GM19043 (cell line): ENCODE data around the gene NHSL2.

Source experiments
- ATAC-seq: cut with Tn5 transposase; IDR thresholded peaks from one replicate; pipeline ENCODE4 v1.9.1; 2021; ENCODE audit warnings: low read depth; ENCODE audit not compliant: unreplicated experiment

The NHSL2 gene

DNA sequence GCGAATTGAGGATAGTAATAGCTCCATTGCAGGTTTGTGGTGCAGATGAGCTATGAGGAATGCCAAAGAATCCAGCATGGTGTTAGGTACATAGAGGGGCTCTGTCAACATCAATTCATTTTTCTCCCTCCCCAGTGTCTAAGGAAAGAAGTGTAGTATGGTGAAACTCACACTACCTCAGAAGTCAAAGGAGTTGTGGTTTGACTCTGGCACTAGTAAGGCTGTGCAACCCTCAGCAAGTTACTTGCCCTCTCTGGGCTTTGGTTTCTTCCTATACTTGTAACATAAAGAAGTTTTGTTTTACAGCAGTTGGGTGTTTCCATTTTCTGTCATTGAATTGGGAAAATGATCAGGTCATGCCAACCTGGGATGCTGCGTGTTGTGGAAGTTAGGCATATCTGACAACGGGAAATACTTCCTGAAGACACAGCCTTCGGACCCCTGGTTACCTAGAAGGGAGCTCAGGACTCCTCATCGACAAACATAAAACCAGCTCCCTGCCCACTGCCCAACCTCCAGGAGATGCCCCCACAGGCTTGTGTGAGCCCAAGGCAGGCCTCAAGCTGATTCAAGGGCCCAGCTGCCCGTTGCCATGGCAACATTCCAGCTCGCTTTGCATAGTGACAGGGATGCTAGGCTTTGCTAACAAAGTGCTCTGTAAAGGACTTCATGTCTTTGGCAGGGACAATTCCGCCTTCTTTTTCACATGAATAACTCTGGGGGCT, 149.7 kb downstream of the NHSL2 start:
- ATAC-seq: no peak

DNA sequence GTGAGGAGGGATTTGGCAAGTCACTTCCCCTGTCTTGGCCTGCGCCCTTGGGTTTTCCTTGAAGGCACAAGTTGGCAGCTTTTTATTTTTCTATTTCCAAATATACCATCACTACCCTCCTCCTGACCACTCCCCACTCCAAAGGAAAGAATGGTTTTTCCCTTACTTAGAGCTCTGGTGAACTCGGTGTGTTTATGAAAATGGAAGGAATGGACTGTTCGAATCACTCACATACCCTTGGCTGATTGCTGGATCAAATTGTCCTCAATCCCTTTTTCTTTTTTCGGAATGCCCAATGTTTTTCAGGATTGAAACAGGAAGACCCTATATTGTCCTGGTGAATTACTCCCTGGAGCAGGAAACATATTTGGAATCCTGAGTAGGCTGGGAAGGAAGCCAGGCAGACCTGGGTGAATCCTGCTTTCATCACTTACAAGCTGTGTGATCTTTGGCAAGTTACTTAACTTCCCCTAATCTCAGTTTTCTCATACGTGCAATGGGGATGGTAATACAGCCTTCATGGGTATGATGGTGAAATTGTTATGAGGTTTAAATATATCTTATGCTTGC, 150.4 kb downstream of the NHSL2 start:
- ATAC-seq: no peak

DNA sequence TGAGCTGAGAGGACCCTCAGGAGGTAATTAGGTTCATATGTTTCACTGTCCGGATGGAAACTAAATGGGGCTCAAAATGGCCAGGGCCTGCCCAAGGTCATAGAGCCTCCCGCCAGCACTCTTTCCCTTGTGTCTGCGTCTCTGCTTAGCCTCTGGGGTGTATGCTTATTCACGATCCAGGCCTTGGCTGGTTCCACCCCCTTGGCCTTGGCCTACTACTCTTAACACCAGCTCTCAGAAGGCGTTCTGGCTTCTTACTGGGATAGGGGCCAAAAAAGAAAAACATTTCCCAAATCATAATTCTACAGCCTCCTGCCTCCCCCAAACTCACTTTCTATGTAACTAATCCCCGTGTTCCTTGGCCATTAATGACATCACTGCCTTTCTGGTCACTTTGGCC, 152.3 kb downstream of the NHSL2 start:
- ATAC-seq: no peak

DNA sequence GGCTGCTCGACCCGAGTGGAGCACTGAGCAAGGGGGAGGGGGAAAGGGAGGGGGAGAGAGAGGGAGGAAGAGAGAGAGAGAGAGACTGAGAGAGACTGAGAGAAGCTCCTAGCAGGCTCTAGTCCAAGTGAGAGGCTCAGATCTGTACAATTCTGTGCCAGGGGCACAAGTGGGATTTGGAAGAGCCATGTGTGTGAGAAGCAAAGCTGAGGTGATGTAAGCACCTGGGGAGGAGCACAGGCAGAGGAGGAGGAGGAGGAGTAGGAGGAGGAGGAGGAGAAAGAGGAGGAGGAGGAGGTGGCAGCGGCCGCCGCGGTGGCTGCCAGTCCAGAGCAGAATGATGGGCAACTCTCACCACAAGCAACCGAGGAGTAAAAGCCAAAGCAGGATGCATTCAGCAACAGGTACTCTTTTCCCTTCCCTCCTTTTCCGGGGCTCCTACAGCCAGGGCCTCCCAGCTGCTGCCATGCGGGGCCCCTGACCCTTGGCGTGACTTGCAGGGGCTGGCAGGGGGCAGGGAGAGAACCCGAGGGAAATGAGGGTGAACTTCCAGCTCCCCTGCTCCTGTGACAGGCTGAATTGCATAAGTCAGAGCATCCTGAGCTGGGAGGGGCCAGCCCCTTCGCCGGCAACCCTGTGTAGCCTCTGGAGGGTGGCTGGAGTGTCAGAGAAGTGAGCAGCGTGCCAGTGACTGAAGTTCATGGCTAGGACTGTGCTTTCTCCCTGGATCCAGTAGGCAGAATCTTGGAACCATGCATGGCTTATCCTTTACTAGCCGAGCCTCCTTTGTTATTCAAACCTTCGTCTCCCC, 158.9 kb downstream of the NHSL2 start:
- ATAC-seq: no peak

DNA sequence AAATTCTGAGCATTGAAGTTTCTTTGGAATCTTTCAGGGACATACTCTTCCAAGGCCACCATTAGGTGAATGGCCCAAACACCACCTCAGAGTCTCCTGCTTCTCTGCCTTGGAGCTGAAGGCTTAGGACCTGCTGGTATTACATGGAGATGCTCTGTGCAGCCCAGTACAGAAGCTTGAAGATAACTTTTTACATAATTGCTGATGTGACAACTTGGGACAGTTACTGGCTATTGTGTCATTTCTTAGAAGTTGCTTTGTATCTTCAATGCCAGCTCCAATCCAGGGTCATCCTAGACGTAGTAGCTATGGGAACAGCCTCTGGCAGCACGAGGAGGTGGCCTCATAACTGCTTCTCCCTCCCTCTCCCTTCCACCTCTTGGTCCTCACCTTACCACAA, 160.6 kb downstream of the NHSL2 start:
- ATAC-seq: no peak

DNA sequence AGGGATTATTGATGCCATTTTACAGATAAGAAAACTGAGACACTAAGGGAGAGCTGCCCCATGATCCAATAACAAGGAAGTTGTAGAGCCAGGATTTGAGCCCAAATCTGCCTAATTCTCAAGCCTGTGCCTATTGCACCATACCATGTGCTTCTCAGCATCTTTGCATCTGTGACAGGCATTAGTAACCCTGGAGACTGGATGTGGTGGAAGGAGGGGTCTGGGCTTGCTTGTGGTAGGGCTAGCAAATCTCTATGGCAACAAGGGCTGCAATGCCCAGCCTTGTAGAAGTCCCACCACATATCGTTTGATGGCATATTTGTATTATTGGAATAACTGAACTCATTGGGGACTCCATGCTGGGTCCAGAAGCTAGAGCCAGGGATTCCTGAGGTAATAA, 163.0 kb downstream of the NHSL2 start:
- ATAC-seq: no peak

DNA sequence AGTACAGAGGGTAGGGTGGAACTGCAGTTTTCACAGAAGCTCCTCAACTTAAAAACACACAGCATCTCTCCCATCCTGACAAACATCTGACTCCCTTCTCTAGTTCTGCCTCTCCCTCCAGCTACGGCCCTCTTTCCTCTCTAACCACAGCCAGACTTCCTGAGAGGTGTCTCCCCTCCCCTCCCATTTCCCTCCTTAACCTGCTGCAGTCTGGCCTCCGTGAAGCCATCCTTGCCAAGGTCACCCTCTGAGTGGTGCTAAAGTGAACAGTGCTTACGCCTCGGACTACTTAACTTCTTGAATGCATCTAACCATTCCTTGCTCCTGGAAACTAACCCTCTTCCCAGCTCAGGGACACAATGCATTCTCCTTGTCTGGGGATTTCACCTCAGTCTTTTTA, 167.8 kb downstream of the NHSL2 start:
- no peak for ATAC-seq

DNA sequence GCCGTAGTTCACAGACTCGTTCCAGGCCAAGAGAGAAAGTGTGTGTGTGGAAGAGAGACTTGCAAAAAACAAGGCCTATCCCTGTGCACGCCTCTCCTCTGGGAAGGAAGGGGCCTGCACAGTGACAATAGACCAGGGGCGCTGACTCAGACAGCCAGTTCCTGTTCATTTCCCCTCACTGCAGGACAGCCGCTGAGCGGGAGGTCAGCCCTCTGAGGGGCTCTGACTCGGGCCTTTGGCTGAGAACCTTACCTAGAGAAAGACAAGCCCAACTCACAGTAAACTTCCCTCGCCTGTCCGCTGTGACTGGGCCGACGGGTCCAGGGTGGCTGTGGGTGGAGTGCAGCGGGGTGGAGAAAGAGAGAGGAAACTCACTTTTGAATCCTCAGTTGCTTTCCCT, 169.0 kb downstream of the NHSL2 start:
- no peak for ATAC-seq

DNA sequence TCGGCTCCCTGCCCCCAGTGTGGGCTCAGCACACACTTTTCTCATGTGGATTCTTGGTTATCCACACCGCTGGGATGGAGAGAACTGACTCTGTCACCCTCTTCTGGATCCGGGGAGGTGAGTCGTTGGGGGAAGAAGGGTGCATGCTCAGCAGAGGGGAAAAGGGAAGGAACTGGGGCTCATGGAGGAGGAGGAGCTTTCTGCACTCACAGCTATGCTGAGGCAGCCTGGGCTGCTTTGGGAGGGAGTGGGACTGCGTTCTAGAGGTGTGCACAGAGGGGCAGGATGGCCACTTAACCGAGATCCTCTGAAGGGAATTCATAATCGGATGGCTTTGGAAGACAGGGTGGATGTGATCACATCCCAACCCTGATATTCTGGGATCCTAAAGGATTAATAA, 169.5 kb downstream of the NHSL2 start:
- no peak for ATAC-seq

DNA sequence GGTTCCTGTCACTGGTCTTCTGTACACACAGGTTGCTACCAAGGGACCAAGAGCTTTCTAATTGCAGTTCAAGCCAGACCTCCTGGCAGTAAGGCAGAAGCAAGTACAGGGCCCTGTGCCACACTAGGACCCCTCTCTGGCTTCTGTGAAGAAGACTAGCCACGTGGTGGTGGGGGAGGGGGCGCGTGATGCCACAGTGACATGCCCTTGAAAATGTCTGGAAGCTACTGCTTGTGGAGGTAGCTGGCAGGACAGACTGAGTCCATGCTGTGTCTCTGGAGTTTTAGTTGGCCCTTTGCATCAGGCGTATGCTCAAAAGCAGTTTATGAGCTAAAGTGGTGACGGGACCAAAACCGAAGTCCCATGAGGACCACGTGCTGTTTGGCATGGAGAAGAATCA, 170.2 kb downstream of the NHSL2 start:
- no peak for ATAC-seq

DNA sequence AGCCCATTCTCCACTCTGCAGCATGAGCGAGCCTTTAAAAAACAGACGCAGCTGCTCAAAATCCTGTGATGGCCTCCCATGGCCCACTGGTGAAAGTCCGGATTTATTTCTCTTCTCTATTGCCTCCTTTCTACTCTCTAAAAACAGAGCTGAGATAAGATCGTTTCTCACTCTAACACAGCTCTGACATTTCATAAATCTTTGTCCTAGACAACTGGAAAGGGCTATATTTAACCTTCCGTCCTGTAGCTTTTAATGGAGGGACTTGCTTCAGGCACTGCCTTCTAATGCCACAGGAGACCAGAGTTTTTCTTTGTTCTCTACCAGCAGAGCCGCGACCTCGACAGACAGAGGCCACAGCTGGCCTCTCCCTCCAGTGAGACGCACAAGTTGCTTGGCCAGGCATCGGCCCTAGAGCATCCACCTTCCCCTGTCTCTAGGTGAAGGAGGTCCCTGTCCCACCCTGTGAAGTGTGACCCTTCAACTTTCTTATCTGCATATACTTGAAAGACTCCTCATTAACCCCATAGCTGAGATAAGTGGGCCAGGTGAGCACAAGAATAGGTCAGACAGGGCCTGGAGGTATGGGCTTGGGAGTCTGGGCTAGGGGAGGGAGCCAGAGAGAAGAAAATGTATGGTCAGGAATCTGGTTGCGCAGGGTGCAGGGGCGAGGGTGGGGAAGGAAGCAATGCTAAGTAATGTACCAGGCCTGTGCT, 171.1 kb downstream of the NHSL2 start:
- no peak for ATAC-seq

DNA sequence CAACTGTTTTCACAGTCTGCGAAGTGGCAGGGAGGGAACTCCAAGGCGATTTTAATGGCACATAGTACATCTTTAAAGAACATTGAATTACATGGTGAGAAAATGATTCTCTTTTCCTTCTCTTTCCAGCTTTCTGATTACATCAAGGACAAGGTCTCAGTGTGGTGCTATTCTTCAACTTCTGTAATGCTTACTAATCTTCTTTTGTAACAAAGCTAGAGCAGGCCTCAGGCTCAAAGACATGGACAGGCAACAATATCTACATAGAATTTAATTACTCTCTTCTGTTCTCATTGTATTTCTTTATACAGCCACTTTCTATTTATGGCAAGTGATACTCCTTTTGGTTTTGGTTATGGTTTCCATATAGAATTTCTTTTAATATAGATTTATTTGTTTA, 172.6 kb downstream of the NHSL2 start:
- no peak for ATAC-seq

DNA sequence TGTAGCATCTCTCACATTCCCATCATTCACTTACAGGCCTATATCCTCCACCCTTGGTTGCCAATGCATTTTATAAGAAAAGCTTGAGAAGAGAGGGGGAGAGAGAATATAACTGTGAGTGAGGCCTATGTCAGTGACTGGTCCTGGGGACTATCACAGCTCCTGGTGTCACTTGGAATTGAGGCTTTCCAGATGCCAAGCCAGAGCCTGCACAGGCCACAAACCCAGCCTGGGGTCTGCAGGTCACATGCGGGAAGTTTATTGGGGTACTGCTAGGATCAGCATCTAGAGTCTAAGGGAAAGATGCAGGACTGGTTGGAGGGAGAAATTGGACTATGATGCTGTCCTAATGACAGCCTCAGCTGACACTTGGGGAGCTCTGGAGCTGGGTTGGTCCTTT, 173.5 kb downstream of the NHSL2 start:
- ATAC-seq: no peak

DNA sequence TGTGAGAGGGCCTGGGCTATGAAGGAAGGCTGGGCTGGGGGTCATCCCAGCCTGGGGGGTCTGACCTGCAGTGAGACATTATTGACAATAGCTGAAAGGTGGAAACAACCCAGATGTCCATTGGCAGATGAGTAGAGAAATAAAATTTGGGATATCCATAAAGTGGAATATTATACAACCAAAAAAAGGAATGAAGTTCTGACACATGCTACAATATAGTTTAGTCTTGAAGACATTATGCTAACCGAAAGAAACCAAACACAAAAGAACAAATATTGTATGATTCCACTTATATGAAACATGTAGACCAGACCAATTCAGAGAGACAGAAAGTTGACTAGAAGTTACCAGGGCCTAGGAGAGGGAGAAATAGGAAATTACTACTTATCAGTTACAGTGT, 176.3 kb downstream of the NHSL2 start:
- no peak for ATAC-seq

DNA sequence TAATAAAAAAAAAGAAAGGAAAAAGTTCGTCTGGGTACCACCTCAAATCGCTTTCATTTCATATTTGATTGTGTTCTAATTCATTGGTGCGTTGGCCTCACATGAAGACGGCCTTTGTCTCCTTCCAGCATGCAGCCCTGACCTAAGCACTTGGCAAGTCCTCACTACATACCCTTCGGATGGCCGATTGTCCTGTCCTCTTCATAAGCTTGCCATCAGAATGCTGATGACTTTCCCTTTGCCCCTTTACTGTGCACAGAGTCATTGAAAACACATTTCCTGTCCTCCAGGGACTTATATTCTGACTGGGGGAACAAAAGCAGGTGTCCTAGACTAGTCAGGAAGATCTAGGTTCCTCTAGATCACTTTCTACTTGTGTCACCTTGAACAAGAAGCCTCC, 178.1 kb downstream of the NHSL2 start:
- no peak for ATAC-seq

DNA sequence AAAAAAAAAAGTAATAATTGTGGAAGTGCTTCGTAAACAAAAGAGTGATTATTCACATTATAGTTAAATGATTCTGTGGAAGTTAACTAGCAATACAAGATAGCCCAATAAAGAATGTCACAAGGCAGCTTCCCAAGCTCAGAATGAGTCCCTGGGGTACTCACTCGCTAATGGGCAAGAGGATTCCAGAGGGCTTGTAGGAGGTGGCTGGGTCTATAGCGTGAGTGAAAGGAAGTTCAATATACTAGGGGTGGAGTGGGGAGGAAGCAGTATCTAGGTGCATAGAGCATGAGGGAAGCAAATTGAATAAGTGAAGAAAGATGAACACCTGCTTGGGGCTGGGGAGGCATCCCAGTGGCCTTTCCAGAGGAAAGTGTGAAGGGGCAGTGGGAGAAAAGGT, 178.6 kb downstream of the NHSL2 start:
- no peak for ATAC-seq

DNA sequence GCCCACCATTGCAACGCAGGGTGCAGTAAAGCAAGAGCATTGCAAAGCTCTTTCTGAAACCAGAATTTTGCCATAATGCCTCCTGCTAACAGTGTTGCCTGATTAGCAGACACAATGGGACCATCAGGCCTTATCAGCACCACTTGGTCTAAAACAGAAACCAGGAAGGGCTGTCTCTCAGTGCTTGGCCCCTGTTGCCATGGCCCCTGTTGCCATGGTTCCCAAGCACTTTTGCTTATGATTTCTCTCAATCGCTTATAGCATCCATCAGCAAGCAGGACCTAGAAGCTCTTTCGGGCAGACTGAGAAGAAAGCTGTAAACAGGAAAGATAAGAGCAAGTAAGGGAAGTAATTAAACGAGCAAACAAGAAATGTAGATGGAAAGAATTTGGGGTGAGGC, 184.2 kb downstream of the NHSL2 start:
- no peak for ATAC-seq

DNA sequence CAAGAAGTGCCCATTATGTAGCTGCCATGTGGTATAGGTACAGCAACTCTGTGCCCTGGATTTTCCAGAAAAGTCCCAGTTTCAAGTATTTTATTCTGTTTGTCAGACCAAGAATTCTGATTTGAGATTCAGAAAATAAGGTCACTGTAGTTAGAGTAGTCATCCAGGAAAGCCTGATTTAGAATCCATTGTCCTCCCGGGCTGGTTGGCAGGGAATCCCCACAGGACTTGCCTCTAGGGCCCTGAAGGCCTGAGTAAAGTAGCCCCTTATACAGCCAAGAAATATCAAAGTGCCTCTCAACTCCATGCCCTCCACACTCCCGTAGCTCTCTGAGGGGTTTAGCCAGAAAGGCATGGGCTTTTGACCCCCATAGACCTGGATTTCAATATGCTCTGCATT, 184.7 kb downstream of the NHSL2 start:
- ATAC-seq: no peak

DNA sequence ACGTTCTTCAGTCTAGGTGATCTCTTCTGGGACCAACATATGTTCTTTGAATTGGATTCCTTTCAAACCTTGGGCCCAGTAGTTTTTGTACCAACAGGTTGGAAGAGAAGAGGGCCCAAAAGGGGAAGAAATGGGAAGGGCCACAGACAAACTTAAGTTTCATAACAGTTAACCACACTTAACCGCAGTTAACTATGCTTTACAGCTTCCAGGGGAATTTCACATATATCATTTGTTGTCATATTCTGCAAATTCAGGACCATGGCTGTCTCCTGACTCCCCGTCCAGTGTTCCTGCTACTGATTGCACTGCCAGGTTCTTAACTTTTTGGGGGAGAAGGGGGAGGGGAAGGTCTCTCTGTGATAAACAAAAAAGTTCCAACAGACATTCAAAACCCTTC, 186.5 kb downstream of the NHSL2 start:
- ATAC-seq: no peak

DNA sequence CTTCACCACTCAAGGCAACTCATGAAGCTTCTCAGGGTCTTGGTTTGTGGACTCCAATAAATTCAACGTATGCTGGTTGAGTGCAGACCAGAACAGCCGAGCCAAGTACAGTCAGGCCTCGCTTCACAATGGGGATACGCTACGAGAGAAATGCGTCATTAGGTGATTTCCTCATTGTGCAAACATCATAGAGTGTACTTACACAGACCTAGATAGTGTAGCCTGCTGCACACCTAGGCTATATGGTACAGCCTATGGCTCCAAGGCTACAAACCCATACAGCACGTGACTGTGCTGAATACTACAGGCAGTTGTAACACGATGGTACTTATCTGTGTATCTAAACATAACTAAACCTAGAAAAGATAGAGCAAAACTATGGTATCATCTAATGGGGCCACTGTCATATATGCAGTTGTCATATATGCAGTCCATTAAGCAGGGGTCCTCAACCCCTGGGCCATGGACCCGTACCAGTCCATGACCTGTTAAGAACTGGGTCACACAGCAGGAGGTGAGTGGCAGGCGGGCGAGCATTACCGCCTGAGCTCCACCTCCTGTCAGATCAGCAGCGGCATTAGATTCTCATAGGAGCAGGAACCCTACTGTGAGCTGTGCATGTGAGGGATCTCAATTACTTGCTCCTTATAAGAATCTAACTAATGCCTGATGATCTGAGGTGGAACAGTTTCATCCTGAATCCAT, 189.6 kb downstream of the NHSL2 start:
- no peak for ATAC-seq
